SKM-1 treated with dmso at 0.1 percent for 144 hours (cell line): ENCODE data around the gene SLC29A3.

ENCODE experiments used
- DNase-seq: peaks from one replicate; lab custom pipeline; 2025; ENCODE audit not compliant: unreplicated experiment; lab: John Stamatoyannopoulos, UW

The SLC29A3 gene

GRCh38 chr10:71366690-71367089 is 47.6 kb downstream of the SLC29A3 start:
- no peak for DNase-seq

GRCh38 chr10:71367271-71367670 is 48.2 kb downstream of the SLC29A3 start:
- DNase-seq: peak; percentile 40

- no peak for DNase-seq
Measured at GRCh38 chr10:71368176-71368575, 49.1 kb downstream of the SLC29A3 start.

- no peak for DNase-seq
Measured at GRCh38 chr10:71368643-71369042, 49.6 kb downstream of the SLC29A3 start.

- DNase-seq: no peak
Measured at GRCh38 chr10:71369602-71370001, 50.5 kb downstream of the SLC29A3 start.

GRCh38 chr10:71370031-71370430 is 51.0 kb downstream of the SLC29A3 start:
- no peak for DNase-seq

- DNase-seq: peak; percentile 66
Measured at GRCh38 chr10:71371750-71372166, 52.7 kb downstream of the SLC29A3 start.

- DNase-seq: peak; percentile 21
Measured at GRCh38 chr10:71372882-71373495, 53.9 kb downstream of the SLC29A3 start.

- DNase-seq: no peak
Measured at GRCh38 chr10:71374481-71375233, 55.6 kb downstream of the SLC29A3 start.

GRCh38 chr10:71375952-71376351 is 56.9 kb downstream of the SLC29A3 start:
- DNase-seq: no peak

GRCh38 chr10:71378336-71379117 is 59.5 kb downstream of the SLC29A3 start:
- peak; percentile 76 for DNase-seq

GRCh38 chr10:71379118-71379766 is 60.2 kb downstream of the SLC29A3 start:
- no peak for DNase-seq

GRCh38 chr10:71380841-71381240 is 61.8 kb downstream of the SLC29A3 start:
- no peak for DNase-seq

- no peak for DNase-seq
Measured at GRCh38 chr10:71381611-71382010, 62.6 kb downstream of the SLC29A3 start.

GRCh38 chr10:71382028-71382427 is 63.0 kb downstream of the SLC29A3 start:
- no peak for DNase-seq

- peak; percentile 64 for DNase-seq
Measured at GRCh38 chr10:71382757-71383156, 63.7 kb downstream of the SLC29A3 start.

GRCh38 chr10:71383972-71384687 is 65.1 kb downstream of the SLC29A3 start:
- peak; percentile 37 for DNase-seq

GRCh38 chr10:71388171-71388570 is 69.1 kb downstream of the SLC29A3 start:
- no peak for DNase-seq

GRCh38 chr10:71388583-71389310 is 69.7 kb downstream of the SLC29A3 start:
- no peak for DNase-seq
